ENCODE data around the gene TFB2M.

DNA sequence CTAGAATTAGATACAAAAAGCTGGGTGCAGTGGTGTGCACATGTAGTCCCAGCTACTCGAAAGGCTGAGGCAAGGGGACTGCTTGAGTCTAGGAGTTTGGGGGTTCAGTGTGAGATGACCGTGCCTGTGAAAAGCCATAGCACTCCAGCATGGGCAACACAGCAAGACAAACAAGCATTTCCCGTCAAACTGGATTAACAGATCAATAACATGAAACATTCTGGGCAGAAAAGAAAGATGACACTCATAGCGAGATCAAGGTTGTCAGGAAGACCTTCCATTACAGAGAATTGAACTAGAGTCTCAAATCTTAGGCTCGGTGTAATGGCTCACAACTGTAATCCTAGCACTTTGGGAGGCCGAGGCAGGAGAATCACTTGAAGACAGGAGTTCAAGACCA lies 14.0 kb downstream of the TFB2M start:
- TF ChIP-seq, protein P1, sequence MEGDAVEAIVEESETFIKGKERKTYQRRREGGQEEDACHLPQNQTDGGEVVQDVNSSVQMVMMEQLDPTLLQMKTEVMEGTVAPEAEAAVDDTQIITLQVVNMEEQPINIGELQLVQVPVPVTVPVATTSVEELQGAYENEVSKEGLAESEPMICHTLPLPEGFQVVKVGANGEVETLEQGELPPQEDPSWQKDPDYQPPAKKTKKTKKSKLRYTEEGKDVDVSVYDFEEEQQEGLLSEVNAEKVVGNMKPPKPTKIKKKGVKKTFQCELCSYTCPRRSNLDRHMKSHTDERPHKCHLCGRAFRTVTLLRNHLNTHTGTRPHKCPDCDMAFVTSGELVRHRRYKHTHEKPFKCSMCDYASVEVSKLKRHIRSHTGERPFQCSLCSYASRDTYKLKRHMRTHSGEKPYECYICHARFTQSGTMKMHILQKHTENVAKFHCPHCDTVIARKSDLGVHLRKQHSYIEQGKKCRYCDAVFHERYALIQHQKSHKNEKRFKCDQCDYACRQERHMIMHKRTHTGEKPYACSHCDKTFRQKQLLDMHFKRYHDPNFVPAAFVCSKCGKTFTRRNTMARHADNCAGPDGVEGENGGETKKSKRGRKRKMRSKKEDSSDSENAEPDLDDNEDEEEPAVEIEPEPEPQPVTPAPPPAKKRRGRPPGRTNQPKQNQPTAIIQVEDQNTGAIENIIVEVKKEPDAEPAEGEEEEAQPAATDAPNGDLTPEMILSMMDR (conservative IDR thresholded peaks at IDR 0.05; ENCODE audit: low read length), result no peak
- TF ChIP-seq EZH2phosphoT487 (IDR thresholded peaks at IDR 0.05; ENCODE audit: borderline replicate concordance, low read depth, low read length), result no peak

All from OCI-LY7 (cell line).